CD4-positive, alpha-beta T cell treated with Interleukin-10 for 1 hour (primary cell): Measurements from ENCODE around the gene GPR39.

Experiments used
- DNase-seq: peaks from one replicate; pipeline ENCODE4 v3.0.0-alpha.2; 2020

Gene GPR39

DNA sequence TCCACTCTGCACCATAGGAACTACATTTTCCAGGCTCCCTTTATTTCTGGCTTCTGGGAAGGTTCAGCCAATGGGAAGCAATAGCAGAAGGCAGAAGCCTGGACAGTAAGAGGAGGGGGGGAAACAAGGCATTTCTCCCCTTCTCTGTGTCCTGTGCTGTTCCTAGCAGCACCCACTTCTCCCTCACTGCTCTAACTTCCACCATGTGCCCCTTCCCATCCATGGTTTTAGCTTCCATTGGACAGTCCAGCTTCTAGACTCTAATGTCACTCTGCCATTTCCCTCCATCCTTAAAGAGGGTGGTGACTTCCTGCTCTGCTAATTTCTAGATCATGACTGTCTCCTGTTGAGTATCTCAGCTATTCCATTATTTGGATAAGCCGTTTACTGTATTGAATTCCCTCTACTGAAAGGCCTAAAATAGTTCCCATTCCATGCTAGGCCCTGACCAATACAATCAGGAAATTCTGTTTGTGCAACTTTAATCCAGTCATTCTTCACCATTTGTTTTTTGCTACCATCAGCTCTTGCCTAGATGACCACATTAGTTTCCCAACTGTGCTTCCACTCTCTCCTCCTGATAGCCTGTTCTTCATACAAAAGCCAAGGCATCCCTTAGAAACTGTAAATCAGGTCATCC lies 274.2 kb downstream of the GPR39 start:
- DNase-seq = no peak

DNA sequence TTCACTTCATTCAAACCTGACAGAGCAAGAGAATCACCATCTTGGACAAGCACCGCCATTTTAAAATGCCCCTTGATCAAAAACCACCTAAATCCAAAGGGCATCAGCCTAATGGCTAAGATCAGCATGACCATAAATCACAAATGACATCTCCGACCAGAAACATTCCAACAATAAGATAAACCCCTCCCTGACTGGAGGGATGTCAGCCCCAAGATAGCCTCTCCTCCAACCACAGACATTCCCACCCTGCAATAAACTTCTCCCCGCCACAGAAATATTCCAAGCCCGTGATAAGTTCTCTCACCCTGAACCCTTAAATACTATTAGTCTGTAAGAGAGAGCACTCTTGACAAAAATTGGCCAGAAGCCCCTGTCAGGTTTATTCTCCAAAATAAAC lies 275.0 kb downstream of the GPR39 start:
- no peak for DNase-seq

DNA sequence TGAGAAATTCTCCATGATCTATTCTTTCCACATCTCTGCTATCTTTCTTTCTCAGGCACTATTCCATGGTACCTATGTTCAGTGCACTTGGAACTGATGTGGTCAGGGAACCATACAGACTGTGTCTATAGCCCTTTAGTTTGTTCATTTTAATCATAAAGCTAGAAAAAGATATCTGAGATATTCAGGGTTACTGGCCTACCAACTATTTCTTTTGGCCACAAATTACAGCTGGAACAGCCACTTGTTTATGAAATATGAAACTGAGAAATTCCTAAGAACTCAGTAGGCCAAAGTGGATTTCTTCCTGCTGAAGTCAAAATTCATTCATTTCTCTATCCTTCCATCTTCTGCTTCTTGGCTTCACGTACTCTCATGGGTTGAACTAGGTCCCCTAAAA lies 276.2 kb downstream of the GPR39 start:
- DNase-seq = no peak
